ENCODE measurements around the gene LIN37.

Gene LIN37

DNA sequence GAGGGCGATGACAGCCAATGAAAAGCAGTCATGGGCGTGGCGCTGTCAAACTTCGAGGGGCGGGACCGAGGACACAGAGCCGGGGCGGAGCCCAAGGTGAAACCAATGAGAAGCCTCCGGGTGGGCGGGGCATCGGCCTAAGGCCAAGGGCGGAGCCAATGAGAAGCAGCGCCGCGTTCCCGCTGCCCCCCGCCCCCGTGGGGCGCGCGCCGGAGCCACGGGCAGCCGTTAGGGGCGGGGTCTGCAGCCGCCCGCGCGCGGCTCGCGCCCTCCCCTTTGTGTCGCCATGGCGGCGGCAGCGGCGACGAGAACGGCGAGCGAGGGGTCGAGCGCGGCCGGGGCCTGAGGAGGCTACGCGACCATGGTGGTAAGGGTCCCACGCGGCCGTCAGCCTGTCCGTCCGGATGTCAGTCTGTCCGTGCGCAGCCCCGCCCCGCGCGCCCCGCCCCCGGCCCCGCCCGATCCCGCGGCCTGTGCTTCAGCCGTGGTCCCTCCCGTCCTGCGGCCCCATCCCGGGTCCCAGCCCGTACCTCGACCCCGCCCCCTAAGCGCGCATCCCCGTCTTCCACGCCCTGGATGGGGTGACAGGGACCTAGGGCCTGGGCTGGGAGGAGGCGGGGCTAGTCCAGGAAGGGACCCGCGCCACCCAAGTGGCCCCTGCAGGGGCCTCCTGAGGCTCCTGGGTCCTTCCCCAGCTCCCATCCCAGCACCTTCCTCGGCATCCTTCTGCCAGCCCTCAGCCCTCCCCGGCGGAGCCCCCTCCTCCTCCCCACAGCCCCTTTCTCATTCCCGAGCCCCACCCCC is 27.1 kb downstream of the LIN37 start, which contains the start of gene ARHGAP33:
Gene ARHGAP33, plus strand, starts transcription at position 267 of the 804 bp plus-strand sequence. Its CDS starts 95 bp downstream, at position 362.
- peak; percentile 90 for DNase-seq (ENCODE audit: low read depth)

DNA sequence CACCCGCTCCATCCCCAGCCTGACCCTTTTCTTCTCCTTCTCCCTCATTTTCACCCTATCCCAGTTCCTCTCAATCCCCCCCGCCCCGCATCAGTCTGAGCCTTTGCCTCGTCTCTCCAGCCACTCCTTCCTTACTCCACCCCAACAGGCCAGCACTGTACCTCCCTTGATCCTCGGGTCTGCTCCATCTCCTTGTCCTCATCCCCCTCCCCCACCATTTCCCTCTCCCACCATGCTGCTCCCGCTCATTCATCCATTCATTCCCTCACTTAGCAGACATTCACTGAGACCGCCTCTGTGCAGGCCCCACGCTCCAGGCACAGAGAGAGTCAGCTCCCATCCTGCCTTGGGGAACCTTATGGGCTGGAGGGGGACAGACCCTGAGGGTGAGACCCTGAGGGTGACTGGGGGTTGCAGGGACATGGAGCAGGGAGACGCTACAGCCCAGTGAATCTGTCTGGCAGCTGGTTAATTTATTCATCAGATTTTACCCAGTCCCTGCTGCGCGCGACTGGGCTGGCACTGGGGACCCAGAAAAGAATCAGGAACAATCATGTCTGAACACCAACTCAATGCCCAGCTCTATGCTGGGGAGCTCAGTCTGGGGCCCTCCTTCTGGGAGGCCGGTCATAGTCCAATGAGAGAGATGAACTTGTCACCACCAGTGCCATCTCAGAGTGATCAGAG is 27.9 kb downstream of the LIN37 start:
- no peak for DNase-seq (ENCODE audit: low read depth)

DNA sequence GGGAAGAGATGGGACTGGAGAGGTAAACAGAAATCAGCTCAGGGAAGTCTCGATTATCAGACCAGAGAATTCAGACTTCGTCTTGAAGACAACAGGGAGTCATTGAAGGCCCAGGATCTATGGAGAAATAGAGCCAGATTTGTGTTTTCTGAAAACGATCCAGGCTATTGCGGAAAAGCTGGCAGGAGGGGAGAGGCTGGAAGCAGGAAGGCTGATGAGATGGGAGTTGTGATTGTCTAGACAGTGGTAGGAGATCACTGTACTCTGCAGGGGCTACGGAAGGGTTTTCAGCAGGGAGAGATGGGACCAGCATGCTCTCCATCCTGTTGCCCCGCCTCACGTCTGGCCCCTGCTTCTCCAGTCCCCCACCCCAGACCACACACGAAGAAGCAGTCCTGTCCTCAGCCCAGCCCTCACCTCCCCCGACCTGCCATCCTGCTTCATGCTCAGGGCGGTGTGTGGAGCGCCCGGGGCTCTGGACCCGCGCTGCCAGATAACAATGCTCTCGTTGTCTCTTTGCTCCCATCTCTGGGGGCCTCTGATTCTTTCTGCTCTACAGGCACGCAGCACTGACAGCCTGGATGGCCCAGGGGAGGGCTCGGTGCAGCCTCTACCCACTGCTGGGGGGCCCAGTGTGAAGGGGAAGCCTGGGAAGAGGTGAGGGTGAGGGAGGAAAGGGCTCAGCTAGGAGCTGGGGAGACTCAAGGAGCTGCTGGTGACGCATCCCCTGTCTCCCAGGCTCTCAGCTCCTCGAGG is 28.9 kb downstream of the LIN37 start:
- no peak for DNase-seq (ENCODE audit: low read depth)

DNA sequence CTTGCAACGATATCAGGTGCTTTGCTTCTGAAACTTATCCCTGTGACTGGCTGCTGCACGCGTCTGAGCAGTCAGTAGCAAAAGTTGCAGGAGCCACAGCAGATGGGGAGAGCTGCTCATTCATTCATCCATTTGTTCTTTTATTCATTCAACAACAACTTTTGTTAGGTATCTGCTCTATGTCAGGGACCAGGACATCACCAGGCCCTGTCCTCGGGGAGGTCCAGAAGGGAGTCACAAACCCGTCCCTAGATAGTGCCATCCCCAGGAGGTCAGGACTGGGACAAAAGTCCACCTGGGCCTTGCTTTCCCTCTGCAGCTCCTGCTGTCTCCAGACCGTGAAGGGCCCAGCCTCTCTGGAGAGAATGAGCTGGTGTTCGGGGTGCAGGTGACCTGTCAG is 29.6 kb downstream of the LIN37 start:
- DNase-seq (ENCODE audit: low read depth): no peak

DNA sequence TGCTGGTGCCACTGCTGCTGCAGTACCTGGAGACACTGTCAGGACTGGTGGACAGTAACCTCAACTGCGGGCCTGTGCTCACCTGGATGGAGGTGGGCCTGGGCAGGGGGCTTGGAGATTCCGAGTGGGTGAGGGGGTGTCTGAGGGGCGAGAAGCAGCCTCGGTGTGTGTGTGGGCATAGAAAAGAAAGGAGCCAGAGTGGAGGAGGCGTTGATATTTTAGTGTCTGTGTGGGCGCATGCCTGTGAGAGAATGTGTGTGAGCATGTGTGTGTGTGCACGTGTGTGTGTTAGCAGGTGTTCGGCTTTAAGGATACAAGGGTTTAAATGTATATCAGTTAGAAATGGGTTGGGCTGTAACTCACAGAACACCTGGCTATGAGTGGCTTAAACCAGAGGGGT is 30.7 kb downstream of the LIN37 start:
- DNase-seq (ENCODE audit: low read depth): no peak

DNA sequence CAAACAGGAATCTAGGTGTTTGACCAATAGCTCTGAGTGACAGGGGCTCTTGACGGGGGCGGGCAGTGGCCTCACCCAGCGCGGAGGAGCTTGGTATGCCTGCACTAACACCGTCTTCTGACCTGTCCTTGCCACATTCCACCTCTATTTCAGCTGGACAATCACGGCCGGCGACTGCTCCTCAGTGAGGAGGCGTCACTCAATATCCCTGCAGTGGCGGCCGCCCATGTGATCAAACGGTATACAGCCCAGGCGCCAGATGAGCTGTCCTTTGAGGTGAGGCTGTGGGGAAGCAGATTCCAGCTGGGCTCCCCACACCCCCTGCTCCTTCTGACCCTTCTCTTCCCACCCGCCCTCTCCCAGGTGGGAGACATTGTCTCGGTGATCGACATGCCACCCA is 31.7 kb downstream of the LIN37 start:
- no peak for DNase-seq (ENCODE audit: low read depth)

DNA sequence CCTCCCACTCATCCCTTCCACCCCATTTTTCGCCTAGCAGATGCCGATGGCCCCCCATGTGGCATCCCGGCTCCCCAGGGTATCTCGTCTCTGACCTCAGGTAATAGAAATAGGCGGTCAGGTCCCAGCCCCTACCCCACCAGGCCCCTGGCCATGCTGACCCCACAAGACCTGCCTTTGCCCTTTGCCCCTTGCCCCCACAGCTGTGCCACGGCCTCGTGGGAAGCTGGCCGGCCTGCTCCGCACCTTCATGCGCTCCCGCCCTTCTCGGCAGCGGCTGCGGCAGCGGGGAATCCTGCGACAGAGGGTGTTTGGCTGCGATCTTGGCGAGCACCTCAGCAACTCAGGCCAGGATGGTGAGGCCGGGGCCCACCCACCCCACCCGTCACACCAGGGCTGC is 32.3 kb downstream of the LIN37 start:
- no peak for DNase-seq (ENCODE audit: low read depth)

DNA sequence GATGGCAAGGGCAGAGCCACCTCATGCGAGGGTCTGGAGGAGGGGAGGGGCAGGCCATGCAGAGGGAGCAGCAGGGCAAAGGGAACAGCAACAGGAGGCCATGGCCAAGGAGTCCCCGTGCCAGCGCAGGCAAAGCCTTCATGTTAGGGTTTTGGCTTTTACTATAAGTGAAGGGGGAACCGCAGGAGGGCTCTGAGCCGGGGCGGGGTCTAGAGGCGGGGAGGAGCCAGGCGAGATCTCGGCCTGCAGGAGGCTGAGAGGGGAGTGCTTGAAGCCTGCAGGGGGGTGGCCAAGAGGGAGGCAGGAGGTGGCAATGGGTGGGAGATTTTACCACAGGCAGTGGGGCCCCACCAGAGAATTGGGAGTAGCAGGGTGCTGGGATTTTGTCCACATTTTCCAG is 33.3 kb downstream of the LIN37 start:
- DNase-seq (ENCODE audit: low read depth): no peak

DNA sequence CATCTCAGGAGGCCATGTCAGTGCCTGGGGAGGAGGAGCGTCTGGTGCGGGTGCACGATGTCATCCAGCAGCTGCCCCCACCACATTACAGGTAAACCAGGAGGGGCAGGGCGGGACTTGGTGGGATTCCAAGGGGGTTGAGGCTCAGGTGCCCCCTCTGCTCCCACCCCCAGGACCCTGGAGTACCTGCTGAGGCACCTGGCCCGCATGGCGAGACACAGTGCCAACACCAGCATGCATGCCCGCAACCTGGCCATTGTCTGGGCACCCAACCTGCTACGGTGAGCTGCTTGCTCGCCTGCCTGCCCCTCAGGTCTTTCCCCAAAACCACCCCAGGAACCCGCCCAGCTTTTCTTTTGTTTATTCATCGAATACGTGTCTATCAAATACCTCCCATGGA is 34.2 kb downstream of the LIN37 start:
- no peak for DNase-seq (ENCODE audit: low read depth)

DNA sequence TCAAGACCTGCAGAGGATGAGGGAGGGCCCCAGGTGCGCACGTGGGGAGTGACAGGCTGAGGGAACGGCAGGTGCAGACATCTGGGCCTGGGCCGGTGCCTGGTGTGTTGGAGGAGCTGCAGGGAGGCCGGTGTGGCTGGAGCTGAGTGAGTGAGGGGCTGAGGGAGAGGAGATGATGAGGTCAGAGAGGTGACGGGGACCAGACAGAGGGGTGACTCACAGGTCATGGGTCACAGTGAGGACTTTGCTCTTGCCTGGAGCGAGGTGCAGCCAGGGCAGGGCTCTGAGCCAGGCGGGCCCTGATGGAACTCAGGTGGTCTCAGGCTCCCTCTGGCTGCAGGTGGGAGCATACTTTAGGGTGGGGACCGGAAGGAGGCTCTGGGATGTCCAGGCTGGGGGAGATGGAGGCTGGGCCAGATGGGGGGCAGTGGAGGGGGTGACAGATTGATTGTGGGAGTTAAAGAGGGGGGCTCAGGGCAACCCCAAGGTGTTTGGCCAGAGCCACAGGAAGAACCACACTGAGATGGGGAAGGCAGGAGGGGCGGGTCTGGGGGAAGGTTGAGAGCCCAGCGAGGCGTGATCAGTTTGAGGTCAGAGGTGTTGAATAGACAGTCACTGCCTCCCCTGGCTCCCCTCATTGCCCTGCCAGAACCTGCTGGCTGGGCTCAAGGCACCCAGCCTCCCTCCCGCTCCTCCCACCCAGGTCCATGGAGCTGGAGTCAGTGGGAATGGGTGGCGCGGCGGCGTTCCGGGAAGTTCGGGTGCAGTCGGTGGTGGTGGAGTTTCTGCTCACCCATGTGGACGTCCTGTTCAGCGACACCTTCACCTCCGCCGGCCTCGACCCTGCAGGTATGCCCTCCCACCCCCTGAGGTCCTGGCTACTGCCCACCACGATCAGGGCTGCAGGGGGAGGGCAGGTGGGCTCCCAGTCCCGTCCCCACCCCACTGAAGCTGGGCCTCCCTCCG is 35.4 kb downstream of the LIN37 start:
- DNase-seq (ENCODE audit: low read depth): no peak

DNA sequence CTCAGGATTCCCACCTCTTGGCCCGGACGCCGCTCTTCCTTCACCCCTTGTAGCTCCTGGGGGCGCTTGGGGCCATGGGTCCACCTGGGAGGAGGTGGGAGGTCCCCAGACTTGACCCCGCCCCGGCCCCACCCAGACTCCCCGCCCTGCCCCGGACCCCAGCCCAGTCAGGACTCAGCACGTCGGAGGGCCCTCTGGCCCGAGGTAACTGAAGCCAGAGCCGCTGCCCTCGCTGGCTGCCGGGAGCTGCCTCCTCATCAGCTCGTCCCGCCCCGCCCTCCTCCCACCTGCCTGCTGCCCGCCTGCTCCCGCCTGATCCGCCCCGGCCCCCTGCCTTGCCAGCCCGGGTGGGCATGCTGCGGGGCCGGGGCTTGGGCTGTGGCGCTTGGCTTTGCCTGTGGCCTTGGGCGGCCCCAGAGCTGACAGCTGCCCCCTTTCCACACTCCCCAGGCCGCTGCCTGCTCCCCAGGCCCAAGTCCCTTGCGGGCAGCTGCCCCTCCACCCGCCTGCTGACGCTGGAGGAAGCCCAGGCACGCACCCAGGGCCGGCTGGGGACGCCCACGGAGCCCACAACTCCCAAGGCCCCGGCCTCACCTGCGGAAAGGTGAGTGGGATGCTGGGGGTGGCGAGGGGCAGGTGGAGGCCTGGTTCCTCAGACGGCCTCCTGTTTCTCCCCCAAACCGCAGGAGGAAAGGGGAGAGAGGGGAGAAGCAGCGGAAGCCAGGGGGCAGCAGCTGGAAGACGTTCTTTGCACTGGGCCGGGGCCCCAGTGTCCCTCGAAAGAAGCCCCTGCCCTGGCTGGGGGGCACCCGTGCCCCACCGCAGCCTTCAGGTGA is 36.3 kb downstream of the LIN37 start:
- no peak for DNase-seq (ENCODE audit: low read depth)

DNA sequence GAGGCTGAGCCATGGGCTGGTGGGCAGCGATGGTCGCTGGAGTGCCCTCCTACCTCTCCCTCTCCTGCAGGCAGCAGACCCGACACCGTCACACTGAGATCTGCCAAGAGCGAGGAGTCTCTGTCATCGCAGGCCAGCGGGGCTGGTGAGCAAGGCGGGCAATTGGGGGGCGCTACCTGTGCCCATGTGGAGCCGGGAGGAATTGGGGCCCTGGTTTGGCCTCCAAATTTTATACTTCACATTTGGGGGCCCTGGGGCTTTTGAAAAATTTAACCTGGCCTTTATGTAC is 36.9 kb downstream of the LIN37 start:
- no peak for DNase-seq (ENCODE audit: low read depth)

DNA sequence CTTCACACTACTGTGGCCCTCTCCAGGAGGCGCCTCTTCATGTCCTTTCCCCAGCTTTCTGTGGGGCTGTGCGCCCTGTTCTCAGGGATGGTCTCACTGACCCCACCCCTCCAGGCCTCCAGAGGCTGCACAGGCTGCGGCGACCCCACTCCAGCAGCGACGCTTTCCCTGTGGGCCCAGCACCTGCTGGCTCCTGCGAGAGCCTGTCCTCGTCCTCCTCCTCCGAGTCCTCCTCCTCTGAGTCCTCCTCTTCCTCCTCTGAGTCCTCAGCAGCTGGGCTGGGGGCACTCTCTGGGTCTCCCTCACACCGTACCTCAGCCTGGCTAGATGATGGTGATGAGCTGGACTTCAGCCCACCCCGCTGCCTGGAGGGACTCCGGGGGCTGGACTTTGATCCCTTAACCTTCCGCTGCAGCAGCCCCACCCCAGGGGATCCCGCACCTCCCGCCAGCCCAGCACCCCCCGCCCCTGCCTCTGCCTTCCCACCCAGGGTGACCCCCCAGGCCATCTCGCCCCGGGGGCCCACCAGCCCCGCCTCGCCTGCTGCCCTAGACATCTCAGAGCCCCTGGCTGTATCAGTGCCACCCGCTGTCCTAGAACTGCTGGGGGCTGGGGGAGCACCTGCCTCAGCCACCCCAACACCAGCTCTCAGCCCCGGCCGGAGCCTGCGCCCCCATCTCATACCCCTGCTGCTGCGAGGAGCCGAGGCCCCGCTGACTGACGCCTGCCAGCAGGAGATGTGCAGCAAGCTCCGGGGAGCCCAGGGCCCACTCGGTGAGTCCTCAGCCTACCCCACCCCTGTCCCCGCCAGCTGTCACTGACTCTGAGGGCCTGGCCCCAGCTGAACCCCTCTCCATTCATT is 38.2 kb downstream of the LIN37 start:
- DNase-seq (ENCODE audit: low read depth): no peak

DNA sequence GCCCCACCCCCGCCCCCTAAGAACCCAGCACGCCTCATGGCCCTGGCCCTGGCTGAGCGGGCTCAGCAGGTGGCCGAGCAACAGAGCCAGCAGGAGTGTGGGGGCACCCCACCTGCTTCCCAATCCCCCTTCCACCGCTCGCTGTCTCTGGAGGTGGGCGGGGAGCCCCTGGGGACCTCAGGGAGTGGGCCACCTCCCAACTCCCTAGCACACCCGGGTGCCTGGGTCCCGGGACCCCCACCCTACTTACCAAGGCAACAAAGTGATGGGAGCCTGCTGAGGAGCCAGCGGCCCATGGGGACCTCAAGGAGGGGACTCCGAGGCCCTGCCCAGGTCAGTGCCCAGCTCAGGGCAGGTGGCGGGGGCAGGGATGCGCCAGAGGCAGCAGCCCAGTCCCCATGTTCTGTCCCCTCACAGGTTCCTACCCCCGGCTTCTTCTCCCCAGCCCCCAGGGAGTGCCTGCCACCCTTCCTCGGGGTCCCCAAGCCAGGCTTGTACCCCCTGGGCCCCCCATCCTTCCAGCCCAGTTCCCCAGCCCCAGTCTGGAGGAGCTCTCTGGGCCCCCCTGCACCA is 38.9 kb downstream of the LIN37 start:
- no peak for DNase-seq (ENCODE audit: low read depth)

DNA sequence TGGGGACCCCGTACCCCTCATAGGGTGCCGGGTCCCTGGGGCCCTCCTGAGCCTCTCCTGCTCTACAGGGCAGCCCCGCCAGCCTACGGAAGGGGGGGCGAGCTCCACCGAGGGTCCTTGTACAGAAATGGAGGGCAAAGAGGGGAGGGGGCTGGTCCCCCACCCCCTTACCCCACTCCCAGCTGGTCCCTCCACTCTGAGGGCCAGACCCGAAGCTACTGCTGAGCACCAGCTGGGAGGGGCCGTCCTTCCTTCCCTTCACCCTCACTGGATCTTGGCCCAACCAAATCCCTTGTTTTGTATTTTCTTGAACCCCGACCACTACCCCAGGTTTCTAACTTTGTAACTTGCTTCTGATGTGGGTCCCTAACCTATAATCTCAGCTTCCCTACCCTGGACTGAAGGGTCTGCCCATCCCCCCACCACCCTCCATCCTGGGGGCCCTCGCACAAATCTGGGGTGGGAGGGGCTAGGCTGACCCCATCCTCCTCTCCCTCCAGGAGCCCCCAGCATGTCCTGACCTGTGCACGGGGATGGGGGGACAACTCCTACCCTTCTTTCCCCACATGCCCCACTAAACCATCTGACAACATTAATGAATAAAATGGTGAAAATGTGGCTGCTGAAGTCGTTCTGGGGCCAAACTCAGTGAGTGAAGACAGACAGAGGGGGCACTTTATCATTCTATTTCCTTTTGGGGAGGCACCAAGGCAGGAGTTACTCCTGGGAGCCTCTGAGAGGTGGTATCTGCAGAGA is 40.0 kb downstream of the LIN37 start:
- no peak for DNase-seq (ENCODE audit: low read depth)

DNA sequence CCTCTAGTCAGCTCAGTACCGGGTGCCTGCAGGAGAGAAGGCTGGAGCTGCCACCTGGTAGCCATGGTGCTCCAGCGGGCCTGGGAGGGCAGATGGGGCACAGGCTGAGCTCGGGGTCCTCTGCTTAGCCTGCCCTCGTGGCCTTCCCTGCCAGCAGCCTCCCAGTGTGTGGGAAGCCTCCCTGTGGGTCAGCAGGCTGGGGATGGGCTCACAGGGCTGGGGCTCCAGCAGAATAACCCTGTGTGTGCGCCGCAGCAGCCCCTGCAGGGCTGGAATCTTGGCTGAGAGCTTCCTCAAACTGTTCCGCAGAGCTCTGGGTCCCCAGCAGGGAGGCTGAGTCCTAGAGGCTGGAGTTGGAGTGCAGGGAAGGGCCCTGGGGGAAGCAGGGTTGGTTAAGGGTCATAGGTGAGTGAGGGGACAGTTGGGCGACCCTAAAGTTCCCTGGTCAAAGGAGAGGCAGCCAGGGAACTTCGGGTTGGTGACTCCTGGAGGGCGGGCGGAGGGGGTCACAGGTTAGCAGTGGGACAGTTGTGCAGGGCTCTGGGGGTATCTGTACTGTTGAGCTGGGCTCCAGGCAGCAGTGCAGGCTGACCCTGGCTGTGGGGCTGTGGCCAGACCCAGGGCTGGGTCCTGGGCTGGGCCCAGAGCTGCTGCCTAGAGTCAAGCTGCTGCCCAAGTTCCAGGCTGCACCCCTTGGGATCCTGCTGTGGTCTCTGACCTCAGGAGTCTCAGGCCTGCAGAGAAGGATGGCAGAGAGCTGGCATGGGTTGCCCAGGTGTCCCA is 41.0 kb downstream of the LIN37 start:
- DNase-seq (ENCODE audit: low read depth): no peak

DNA sequence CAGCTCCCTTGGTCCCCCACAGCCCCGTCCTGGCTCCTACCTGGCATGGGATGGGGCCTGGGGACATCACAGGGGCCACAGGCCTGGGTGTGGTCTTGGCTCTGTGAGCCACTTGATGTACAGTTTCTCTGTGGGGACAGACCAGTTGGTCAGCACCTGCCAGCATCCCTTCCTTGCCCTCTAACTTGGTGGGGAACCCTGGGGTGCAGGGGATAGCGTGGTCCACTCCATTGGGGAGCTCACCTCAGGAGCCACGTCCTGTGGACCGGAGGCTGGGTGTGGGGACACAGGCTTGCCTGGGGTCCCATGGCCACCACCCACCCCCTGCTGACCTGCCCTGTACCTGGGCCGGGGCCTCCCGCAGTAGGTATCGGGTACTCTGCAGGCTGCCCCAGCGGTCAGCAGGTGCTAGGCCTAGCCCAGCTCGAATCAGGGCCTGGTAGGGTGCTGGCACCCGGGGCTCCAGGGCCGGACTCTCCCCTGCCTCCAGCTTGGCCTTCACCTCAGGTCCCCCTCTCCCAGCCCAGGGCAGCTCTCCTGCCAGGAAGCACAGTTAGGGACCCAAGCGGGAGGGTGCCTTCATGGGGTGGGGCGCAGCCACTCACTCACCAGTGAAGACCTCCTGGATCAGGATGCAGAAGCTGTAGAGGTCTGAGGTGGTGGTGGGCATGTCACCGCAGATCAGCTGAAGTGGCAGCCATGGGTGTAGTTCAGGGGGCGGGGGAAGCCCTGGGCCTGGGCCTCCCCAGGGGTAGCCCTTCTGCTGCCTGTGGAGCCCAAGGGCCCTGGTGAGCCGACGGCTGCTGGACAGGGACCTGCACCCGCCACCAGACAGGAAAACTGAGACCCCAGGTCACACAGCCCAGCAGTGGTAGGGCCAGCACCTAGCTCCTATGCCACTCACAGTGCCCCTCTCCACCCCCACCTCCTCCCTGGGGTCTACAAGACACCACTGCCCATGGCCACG is 41.9 kb downstream of the LIN37 start:
- DNase-seq (ENCODE audit: low read depth): no peak

Data from CMK (cell line).